IMR-90 (cell line): ENCODE data around the gene IL22RA2. TPM values are rescaled to one million over a fixed set of nuclear protein-coding genes. Genes with fewer than 3 reads are reported as not detected.

Experiments
- ATAC-seq: fragments of 200-7000 bp; cut with Tn5 transposase; 2 replicates; pipeline ENCODE4 v1.9.1; 2020; ENCODE audit warnings: low read depth, mild to moderate bottlenecking, moderate library complexity
- BruUV-seq: library from RNA; stranded (reverse); fragments of 400-500 nt; replicated peaks from 2 replicates; lab custom pipeline; 2021; lab: Mats Ljungman, UMichigan
- CTCF ChIA-PET: fragments of 300-600 bp; formaldehyde crosslinking; extraction: SDS; loops from one replicate; lab custom pipeline; 2021; ENCODE audit warnings: antibody characterized with exemption; lab: Yijun Ruan, JAX
- POLR2A ChIA-PET: fragments of 300-600 bp; sonication (Branson Sonifier 250); formaldehyde crosslinking; loops from one replicate; lab custom pipeline; 2022; ENCODE audit warnings: antibody characterized with exemption; ENCODE audit not compliant: unreplicated experiment; lab: Charles Lee
- DNase-seq: peaks from one replicate; pipeline ENCODE4 v3.0.0; 2013
- H2AFZ ChIP-seq: replicated peaks from 2 replicates; pipeline ENCODE3; 2013; ENCODE audit warnings: low read length, mild to moderate bottlenecking; ENCODE audit not compliant: poor library complexity
- H2AK5ac ChIP-seq: 2 replicates; pipeline ENCODE4 v1.6.1; 2013; ENCODE audit warnings: low read depth, low read length, inconsistent platforms
- H2AK9ac ChIP-seq: replicated peaks from 2 replicates; pipeline ENCODE3; 2013; ENCODE audit warnings: mild to moderate bottlenecking, low read depth, low read length, moderate library complexity; ENCODE audit not compliant: poor library complexity
- H2BK120ac ChIP-seq: 2 replicates; pipeline ENCODE4 v1.6.1; 2013; ENCODE audit warnings: low read depth, low read length, inconsistent platforms
- H2BK15ac ChIP-seq: 3 replicates; pipeline ENCODE4 v1.6.1; 2013; ENCODE audit warnings: low read depth, low read length, inconsistent platforms
- H2BK20ac ChIP-seq: 2 replicates; pipeline ENCODE4 v1.6.1; 2013; ENCODE audit warnings: low read depth, mild to moderate bottlenecking, inconsistent platforms, low read length, moderate library complexity
- H2BK5ac ChIP-seq: 2 replicates; pipeline ENCODE4 v1.6.1; 2013; ENCODE audit warnings: mild to moderate bottlenecking, low read depth, low read length, inconsistent platforms; ENCODE audit not compliant: poor library complexity, severe bottlenecking
- H3K14ac ChIP-seq: replicated peaks from 2 replicates; pipeline ENCODE4 v1.6.1; 2013; ENCODE audit warnings: low read depth, low read length, inconsistent platforms
- H3K18ac ChIP-seq: 2 replicates; pipeline ENCODE4 v1.6.1; 2013; ENCODE audit warnings: low read depth, low read length, control low read depth
- H3K23ac ChIP-seq: 2 replicates; pipeline ENCODE4 v1.6.1; 2013; ENCODE audit warnings: low read depth, low read length, inconsistent platforms
- H3K27ac ChIP-seq: 2 replicates; pipeline ENCODE4 v1.5.1; 2013; ENCODE audit warnings: mild to moderate bottlenecking, control low read depth, low read length; ENCODE audit not compliant: insufficient read depth
- H3K27me3 ChIP-seq: 2 replicates; pipeline ENCODE4 v1.6.1; 2013; ENCODE audit warnings: low read length; ENCODE audit not compliant: control insufficient read depth, insufficient read depth
- H3K36me3 ChIP-seq: 2 replicates; pipeline ENCODE4 v1.6.1; 2013; ENCODE audit warnings: low read length, mixed read lengths; ENCODE audit not compliant: control insufficient read depth, insufficient read depth
- H3K4ac ChIP-seq: 2 replicates; pipeline ENCODE4 v1.6.1; 2013; ENCODE audit warnings: low read depth, low read length, inconsistent platforms
- H3K4me1 ChIP-seq: 2 replicates; pipeline ENCODE4 v1.6.1; 2013; ENCODE audit warnings: low read length, mixed read lengths; ENCODE audit not compliant: control insufficient read depth, insufficient read depth
- H3K4me2 ChIP-seq: 2 replicates; pipeline ENCODE4 v1.6.1; 2013; ENCODE audit warnings: low read depth, mild to moderate bottlenecking, control low read depth, low read length, moderate library complexity
- H3K4me3 ChIP-seq: 2 replicates; pipeline ENCODE4 v1.5.1; 2013; ENCODE audit warnings: low read depth, mild to moderate bottlenecking, control low read depth, low read length, moderate library complexity; ENCODE audit not compliant: insufficient read depth
- H3K56ac ChIP-seq: 2 replicates; pipeline ENCODE4 v1.6.1; 2013; ENCODE audit warnings: low read length, inconsistent platforms; ENCODE audit not compliant: insufficient read depth; ENCODE audit errors: extremely low read depth
- H3K79me1 ChIP-seq, 2 experiments: 2 replicates each; pipeline ENCODE4 v1.6.1; 2013; ENCODE audit warnings: low read length in 2 of 2, inconsistent platforms in 1 of 2, low read depth in 1 of 2
- H3K9ac ChIP-seq: 2 replicates; pipeline ENCODE4 v1.6.1; 2013; ENCODE audit warnings: low read depth, low read length, control low read depth
- H3K9me1 ChIP-seq: 2 replicates; pipeline ENCODE4 v1.6.1; 2013; ENCODE audit warnings: low read length, inconsistent platforms; ENCODE audit not compliant: insufficient read depth
- H3K9me3 ChIP-seq: 2 replicates; pipeline ENCODE4 v1.6.1; 2013; ENCODE audit warnings: low read length; ENCODE audit not compliant: control insufficient read depth, insufficient read depth
- H4K20me1 ChIP-seq: 2 replicates; pipeline ENCODE4 v1.6.1; 2013; ENCODE audit warnings: low read length, inconsistent platforms; ENCODE audit not compliant: insufficient read depth
- H4K5ac ChIP-seq: 2 replicates; pipeline ENCODE4 v1.6.1; 2013; ENCODE audit warnings: mild to moderate bottlenecking, low read depth, low read length, control low read depth
- H4K8ac ChIP-seq, 2 experiments: 2 replicates each; pipeline ENCODE4 v1.6.1; 2013; ENCODE audit warnings: low read depth in 2 of 2, low read length in 2 of 2, control low read depth in 1 of 2, inconsistent platforms in 1 of 2
- H4K91ac ChIP-seq: 2 replicates; pipeline ENCODE4 v1.6.1; 2013; ENCODE audit warnings: low read depth, low read length, inconsistent platforms; ENCODE audit not compliant: insufficient read depth
- CTCF ChIP-seq: conservative IDR thresholded peaks from 2 replicates; pipeline ENCODE4 v1.5.1; 2012; ENCODE audit warnings: mild to moderate bottlenecking, low read depth, low read length, improper control_type of control experiment
- POLR2A ChIP-seq: IDR thresholded peaks from 2 replicates; pipeline ENCODE4 v1.6.1; 2012; ENCODE audit warnings: mild to moderate bottlenecking, low read depth, low read length
- RAD21 ChIP-seq: IDR thresholded peaks from 2 replicates; pipeline ENCODE4 v1.6.1; 2012; ENCODE audit warnings: low read length, improper control_type of control experiment
- SMC3 ChIP-seq: fragments of 150-350 bp; IDR thresholded peaks from 2 replicates; pipeline ENCODE4 v1.6.1; 2016; ENCODE audit warnings: low read depth, mild to moderate bottlenecking, antibody characterized with exemption, low read length, moderate library complexity
- WGBS, 2 experiments: methylation state at CpG; one replicate each; pipeline versions ENCODE4 v1.1.5 to v1.1.7; 2013; ENCODE audit warnings: missing lambda C conversion rate in 2 of 2; ENCODE audit not compliant: insufficient read length in 1 of 2; ENCODE audit errors: extremely low coverage in 2 of 2; 5-methylcytosine and 5-hydroxymethylcytosine counted together
- dilution Hi-C: fragments of 300-500 bp; cut with HindIII; formaldehyde crosslinking; loops from one replicate; pipeline ENCODE4 v1.14.3; 2018; ENCODE audit warnings: low sequenced_read_pairs; ENCODE audit not compliant: unreplicated experiment
- in situ Hi-C: fragments of 300-500 bp; cut with MboI; formaldehyde crosslinking; loops from 3 replicates; pipeline ENCODE4 v1.14.3; 2019; ENCODE audit warnings: low sequenced_read_pairs, inconsistent platforms, mixed read lengths
- intact Hi-C: fragments of 100-400 bp; cut with micrococcal nuclease; formaldehyde crosslinking; loops from 2 replicates; pipeline ENCODE4 v1.10.0; 2022
- polyA plus RNA-seq, 3 experiments: library from polyadenylated mRNA; depleted of rRNA; stranded (reverse); fragments of >200 nt; gene quantifications; 2 replicates each; pipeline ENCODE4 v1.2.3, GENCODE V29; 2012; ENCODE audit warnings: low replicate concordance in 1 of 3
- total RNA-seq: library from RNA; depleted of rRNA; stranded (reverse); fragments of >200 nt; gene quantifications from 2 replicates; pipeline ENCODE4 v1.2.3, GENCODE V29; 2012; rRNA removed
- TF ChIP-seq, protein P1 (sequence below): fragments of 150-350 bp; IDR thresholded peaks from 2 replicates; pipeline ENCODE4 v1.6.1; 2016; ENCODE audit warnings: low read depth, mild to moderate bottlenecking, low read length, moderate library complexity, borderline replicate concordance

Gene IL22RA2
- total and polyA plus RNA-seq, 2 of the 4 experiments (the other 2 are of a cell fraction): not detected

DNA sequence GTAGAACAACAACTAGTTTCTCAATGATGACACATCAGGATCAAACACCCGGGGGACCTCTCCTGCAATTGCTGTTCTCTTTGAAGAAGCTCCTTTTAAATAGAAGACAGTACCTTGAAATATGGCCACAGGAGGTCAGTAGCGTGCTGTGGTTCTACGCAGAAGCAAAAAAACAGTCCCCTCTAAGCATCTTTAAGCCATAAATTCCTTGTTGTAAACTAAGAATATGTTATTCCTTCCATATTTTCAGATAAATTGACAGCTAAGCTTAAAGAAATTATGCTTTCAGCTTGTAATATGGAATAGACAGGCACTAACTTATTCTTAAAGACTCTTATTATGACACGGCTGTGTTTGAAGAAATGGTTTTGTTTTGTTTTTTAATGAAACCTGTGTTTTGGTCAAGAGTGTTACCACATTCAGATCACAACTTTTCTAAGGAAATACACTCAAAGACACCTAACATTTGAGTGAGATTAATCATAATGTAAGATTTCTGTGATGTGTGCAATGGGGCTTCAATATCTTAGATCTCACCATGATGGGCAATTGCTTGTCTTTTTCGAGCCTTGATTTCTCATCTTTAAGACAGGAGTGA lies 78.9 kb downstream of the IL22RA2 start:
- Histone ChIP-seq H2AFZ (no peak overlapping the region), H3K4me3 (no peak overlapping the region), H3K56ac (no peak overlapping the region), H3K79me1 (no peaks in the 10 kb centered on the region), H3K14ac (no peak overlapping the region), H3K9me1 (no peaks in the 10 kb centered on the region), H2BK5ac (no peak overlapping the region), H4K8ac (no peak overlapping the region), H4K20me1 (no peaks in the 10 kb centered on the region), H2BK15ac (no peak overlapping the region), H3K18ac (no peak overlapping the region), H3K27ac (no peak overlapping the region), H3K23ac (no peak overlapping the region), H3K9ac (no peak overlapping the region), H2AK5ac (no peak overlapping the region), H4K91ac (no peak overlapping the region), H3K9me3 (no peaks in the 10 kb centered on the region), H2BK20ac (no peak overlapping the region), H2AK9ac (no peak overlapping the region), H3K36me3 (no peaks in the 10 kb centered on the region), H2BK120ac (no peak overlapping the region), H3K4me1 (no peaks in the 10 kb centered on the region), H4K5ac (no peak overlapping the region), H3K27me3 (peaks cover 14% of the 10 kb centered on the region), H3K4me2 (no peak overlapping the region), H3K4ac (no peak overlapping the region)
- POLR2A ChIA-PET: no interaction called here
- peak; percentile 82 for ATAC-seq
- CTCF ChIA-PET: interaction anchor here (0.6 to 1.6 kb wide), 12 partner anchors 9 to 546 kb away, joined by 3 to 9 read pairs (median 4); no protein-coding TSS in a partner anchor
- WGBS, 2 experiments: no CpG with 5 or more reads among the region's 5 CpGs
- peak; percentile 78 for TF ChIP-seq RAD21
- TF ChIP-seq, protein P1, sequence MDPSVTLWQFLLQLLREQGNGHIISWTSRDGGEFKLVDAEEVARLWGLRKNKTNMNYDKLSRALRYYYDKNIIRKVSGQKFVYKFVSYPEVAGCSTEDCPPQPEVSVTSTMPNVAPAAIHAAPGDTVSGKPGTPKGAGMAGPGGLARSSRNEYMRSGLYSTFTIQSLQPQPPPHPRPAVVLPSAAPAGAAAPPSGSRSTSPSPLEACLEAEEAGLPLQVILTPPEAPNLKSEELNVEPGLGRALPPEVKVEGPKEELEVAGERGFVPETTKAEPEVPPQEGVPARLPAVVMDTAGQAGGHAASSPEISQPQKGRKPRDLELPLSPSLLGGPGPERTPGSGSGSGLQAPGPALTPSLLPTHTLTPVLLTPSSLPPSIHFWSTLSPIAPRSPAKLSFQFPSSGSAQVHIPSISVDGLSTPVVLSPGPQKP: no peak
- TF ChIP-seq SMC3: peak; percentile 79
- no peak for TF ChIP-seq POLR2A
- peak; percentile 78 for TF ChIP-seq CTCF
- in situ Hi-C loops: loop anchor here (5.0 kb wide), 2 partner anchors 223 to 548 kb away; no protein-coding TSS in a partner anchor
- no TSS peak for BruUV-seq
- dilution Hi-C loops: no loop called here
- intact Hi-C loops: loop anchor here (1.0 to 5.0 kb wide), 5 partner anchors 178 to 547 kb away; no protein-coding TSS in a partner anchor
- DNase-seq: peak; percentile 67

Other genes with a start within 250 kb of the IL22RA2 start
- gene IL20RA, start 128.7 kb downstream of the IL22RA2 start, total RNA-seq: under 0.01 TPM in 1 of 2 replicates, not detected in the other
- gene IL20RA, start 128.7 kb downstream of the IL22RA2 start, polyA plus RNA-seq (2012; rRNA removed): 0.02 TPM in 1 of 2 replicates, not detected in the other
- gene IFNGR1, start 45.7 kb upstream of the IL22RA2 start, total RNA-seq: 25.6 and 34.2 TPM in 2 replicates
- gene IFNGR1, start 45.7 kb upstream of the IL22RA2 start, polyA plus RNA-seq (2012; rRNA removed): 13.7 and 19.1 TPM in 2 replicates